Measurements from ENCODE around the gene ZNF618. TPM values are rescaled to one million over a fixed set of nuclear protein-coding genes. Genes with fewer than 3 reads are reported as not detected.

The ZNF618 gene
- total and polyA plus RNA-seq, 2 donors = 3.0 to 7.8 TPM

- no peak for DNase-seq (ENCODE audit: extremely low spot score)
- Histone ChIP-seq H3K36me3 (ENCODE audit: insufficient read depth) (no peaks in the 10 kb centered on the region), H3K4me1 (ENCODE audit: insufficient read depth) (no peaks in the 10 kb centered on the region), H3K27ac (ENCODE audit: low read depth) (no peak overlapping the region), H3K4me3 (ENCODE audit: low read depth, low read length) (no peak overlapping the region)
- WGBS = 80% methylated on average over 10 of the region's 10 CpGs
Measured at GRCh38 chr9:114006931-114007691, 131.0 kb downstream of the ZNF618 start.

- no peaks in the 10 kb centered on the region for H3K4me1 ChIP-seq (ENCODE audit: insufficient read depth)
- no peak overlapping the region for H3K27ac ChIP-seq (ENCODE audit: low read depth)
- H3K4me3 ChIP-seq (ENCODE audit: low read depth, low read length) = no peak overlapping the region
- DNase-seq (ENCODE audit: extremely low spot score) = no peak
- 95% methylated on average over 18 of the region's 18 CpGs for WGBS
- no peaks in the 10 kb centered on the region for H3K36me3 ChIP-seq (ENCODE audit: insufficient read depth)
Measured at GRCh38 chr9:114007991-114008666, 132.0 kb downstream of the ZNF618 start.

DNA sequence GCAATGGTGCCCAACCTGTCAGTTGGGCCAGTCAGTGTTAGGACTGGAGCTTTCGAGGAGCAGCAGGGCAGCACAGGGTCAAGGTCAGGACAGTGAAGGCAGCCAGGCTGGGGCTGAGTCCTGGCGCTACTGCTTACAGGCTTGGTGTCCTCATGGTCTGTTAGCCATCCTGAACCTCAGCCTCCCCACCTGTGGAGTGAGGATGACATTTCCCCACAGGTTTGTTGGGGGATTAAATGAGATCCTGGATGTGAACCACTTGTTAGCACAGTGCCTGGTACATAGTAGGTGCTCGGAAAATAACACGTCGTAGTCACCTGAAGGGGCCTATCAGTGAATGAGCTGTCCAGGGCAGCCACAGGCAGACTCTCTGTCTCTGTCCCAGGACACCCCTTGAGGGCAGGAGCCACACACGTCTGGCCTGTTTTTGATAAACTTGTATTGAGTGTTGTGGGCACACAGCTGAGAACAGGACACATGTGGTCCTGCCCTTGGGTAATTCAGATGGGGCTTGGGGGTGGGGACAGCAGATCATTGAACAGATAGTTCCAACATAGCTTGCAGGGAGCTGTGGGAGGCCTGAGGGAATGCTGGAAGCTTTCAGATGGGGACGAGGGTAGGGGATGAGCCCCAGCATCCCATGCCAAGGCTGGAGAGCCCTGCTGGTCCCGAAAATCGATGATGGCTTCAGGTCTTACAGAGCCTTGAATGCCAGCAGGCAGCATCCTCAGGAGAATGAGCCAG, 132.7 kb downstream of the ZNF618 start:
- DNase-seq (ENCODE audit: extremely low spot score) = no peak
- Histone ChIP-seq H3K27ac (ENCODE audit: low read depth) (no peak overlapping the region), H3K36me3 (ENCODE audit: insufficient read depth) (no peaks in the 10 kb centered on the region), H3K4me1 (ENCODE audit: insufficient read depth) (no peaks in the 10 kb centered on the region), H3K4me3 (ENCODE audit: low read depth, low read length) (no peak overlapping the region)
- WGBS = 96% methylated on average over 9 of the region's 9 CpGs

DNA sequence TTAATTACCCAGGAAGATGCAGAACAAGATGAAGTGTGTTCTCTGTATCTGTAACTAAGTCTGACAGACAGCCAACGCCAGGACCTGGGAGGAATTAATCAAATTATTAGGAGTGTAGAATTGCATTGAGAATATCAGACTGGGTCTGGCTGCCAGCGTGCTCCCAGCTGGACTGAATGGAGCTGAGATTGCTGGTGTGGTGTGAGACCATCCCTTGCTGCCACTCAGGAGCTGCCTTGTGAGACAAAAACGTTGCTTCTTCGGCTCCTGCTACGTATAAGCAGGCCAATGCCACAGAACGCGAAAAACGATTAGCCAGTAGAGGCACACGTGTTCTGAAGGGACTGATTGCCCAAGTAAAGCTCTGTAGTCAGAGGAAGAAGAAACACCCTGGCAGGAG, 135.2 kb downstream of the ZNF618 start:
- 91% methylated on average over 9 of the region's 9 CpGs for WGBS

GRCh38 chr9:114012126-114012525, 136.0 kb downstream of the ZNF618 start:
- DNase-seq (ENCODE audit: extremely low spot score) = no peak
- no peaks in the 10 kb centered on the region for H3K36me3 ChIP-seq (ENCODE audit: insufficient read depth)
- no peak overlapping the region for H3K27ac ChIP-seq (ENCODE audit: low read depth)
- no peak overlapping the region for H3K4me3 ChIP-seq (ENCODE audit: low read depth, low read length)
- H3K4me1 ChIP-seq (ENCODE audit: insufficient read depth) = no peaks in the 10 kb centered on the region
- WGBS = 95% methylated on average over 2 of the region's 2 CpGs

More for the DNA sequence above, 135.2 kb downstream of the ZNF618 start:
- no peak for DNase-seq (ENCODE audit: extremely low spot score)
- H3K4me3 ChIP-seq (ENCODE audit: low read depth, low read length) = no peak overlapping the region
- H3K4me1 ChIP-seq (ENCODE audit: insufficient read depth) = no peaks in the 10 kb centered on the region
- no peaks in the 10 kb centered on the region for H3K36me3 ChIP-seq (ENCODE audit: insufficient read depth)
- H3K27ac ChIP-seq (ENCODE audit: low read depth) = no peak overlapping the region

DNA sequence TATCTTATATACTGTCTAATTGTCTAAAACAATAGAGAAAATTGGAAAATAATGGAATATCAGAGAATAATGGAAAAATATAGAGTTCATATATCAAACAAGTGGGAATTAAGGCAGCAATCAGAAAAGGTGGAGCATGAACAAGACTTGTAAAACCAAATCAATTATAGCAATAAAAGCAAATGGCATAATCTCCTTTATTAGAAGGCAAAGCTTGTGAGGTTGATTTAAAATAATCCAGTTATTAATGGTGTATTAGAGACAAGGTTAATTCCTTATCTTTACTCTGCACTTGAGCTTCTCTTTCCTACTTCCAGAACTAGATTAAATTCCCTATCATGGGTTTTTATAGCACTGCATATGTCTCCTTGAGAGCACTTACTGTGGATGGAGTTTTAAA, 137.9 kb downstream of the ZNF618 start:
- H3K4me3 ChIP-seq (ENCODE audit: low read depth, low read length) = no peak overlapping the region
- DNase-seq (ENCODE audit: extremely low spot score) = no peak
- no peaks in the 10 kb centered on the region for H3K4me1 ChIP-seq (ENCODE audit: insufficient read depth)
- no peak overlapping the region for H3K27ac ChIP-seq (ENCODE audit: low read depth)
- no peaks in the 10 kb centered on the region for H3K36me3 ChIP-seq (ENCODE audit: insufficient read depth)

DNA sequence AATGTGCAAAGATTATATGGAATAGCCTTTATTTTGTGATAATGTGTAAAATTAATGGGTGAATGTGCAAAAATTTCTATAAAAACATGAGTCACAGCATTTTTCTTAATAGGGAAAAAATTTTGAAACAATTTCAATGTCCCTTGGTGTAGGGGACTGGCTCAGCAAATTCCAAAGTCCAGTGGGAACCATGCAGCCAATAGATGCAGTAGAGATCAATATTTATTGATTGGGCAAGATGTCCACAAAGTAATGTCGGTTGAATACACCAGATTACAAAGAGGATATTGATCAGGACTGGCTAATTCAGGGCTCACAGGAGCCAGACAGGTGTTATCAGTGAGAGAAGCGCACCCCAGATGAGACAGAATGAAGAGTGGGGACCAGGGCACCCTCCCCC, 139.5 kb downstream of the ZNF618 start:
- no peaks in the 10 kb centered on the region for H3K36me3 ChIP-seq (ENCODE audit: insufficient read depth)
- no peaks in the 10 kb centered on the region for H3K4me1 ChIP-seq (ENCODE audit: insufficient read depth)
- no peak for DNase-seq (ENCODE audit: extremely low spot score)
- no peak overlapping the region for H3K27ac ChIP-seq (ENCODE audit: low read depth)
- WGBS = 97% methylated on average over 2 of the region's 2 CpGs
- H3K4me3 ChIP-seq (ENCODE audit: low read depth, low read length) = no peak overlapping the region

DNA sequence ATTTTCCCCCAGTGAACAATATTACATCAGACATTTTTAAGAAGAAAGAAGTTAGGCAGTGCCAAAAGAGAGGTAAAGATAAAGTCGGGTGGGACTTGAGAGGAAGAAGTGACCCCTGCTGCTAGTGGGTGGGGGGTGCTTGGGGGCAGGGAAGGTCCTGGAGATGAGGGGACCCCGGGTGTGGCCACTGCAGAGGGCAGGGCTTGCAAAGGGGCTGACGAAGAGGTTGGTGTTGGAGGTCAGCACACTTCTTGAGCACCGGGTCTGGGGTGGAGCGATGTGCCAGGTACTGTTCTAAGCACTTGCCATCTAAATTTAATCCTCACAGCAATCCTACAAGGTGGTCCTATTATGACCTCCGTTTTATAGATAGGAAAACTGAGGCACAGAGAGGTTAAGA, 140.0 kb downstream of the ZNF618 start:
- DNase-seq (ENCODE audit: extremely low spot score) = no peak
- H3K4me1 ChIP-seq (ENCODE audit: insufficient read depth) = no peaks in the 10 kb centered on the region
- H3K4me3 ChIP-seq (ENCODE audit: low read depth, low read length) = no peak overlapping the region
- no peak overlapping the region for H3K27ac ChIP-seq (ENCODE audit: low read depth)
- no peaks in the 10 kb centered on the region for H3K36me3 ChIP-seq (ENCODE audit: insufficient read depth)
- 95% methylated on average over 6 of the region's 6 CpGs for WGBS

DNA sequence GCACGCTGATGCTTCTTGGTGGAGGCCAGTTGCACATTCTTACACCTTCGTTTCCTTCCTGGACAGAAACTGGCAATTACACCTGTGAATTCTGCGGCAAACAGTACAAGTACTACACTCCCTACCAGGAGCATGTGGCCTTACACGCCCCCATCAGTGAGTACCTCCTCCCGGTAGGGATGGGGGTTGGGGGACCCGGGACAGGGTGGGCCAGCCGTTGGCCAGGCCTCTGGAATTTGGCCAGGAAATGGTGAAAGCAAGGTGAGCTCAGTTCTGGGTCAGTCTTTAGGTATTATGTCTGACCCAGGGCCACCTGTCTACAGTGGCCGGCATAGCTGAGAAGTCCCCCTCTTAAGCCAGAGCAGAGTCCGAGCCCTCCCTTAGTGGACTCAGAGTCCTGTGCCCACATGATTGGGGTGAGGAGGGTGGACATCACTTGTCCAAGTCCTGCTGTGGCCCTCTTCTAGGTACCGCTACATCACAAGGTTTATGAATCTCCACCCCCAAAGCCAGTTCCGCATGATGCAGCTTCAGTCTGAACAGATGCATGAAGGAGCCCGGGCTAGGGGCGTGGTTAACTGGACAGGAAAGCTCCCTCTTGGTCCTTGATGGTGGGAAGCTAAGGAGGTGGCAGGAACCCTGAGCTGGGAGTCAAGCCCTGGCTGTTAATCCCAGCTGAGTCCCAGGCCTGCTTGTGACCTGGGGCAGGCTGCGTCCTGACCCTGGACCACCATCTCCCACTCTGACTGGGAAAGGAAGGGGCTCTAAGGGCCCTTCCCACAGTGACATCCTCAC, 140.7 kb downstream of the ZNF618 start:
- H3K27ac ChIP-seq (ENCODE audit: low read depth) = no peak overlapping the region
- H3K4me1 ChIP-seq (ENCODE audit: insufficient read depth) = no peaks in the 10 kb centered on the region
- no peak for DNase-seq (ENCODE audit: extremely low spot score)
- no peak overlapping the region for H3K4me3 ChIP-seq (ENCODE audit: low read depth, low read length)
- no peaks in the 10 kb centered on the region for H3K36me3 ChIP-seq (ENCODE audit: insufficient read depth)
- WGBS = 95% methylated on average over 14 of the region's 14 CpGs

GRCh38 chr9:114017741-114018715, 141.9 kb downstream of the ZNF618 start:
- H3K4me3 ChIP-seq (ENCODE audit: low read depth, low read length) = no peak overlapping the region
- WGBS = 95% methylated on average over 6 of the region's 6 CpGs
- H3K36me3 ChIP-seq (ENCODE audit: insufficient read depth) = no peaks in the 10 kb centered on the region
- no peaks in the 10 kb centered on the region for H3K4me1 ChIP-seq (ENCODE audit: insufficient read depth)
- H3K27ac ChIP-seq (ENCODE audit: low read depth) = no peak overlapping the region
- DNase-seq (ENCODE audit: extremely low spot score) = no peak

DNA sequence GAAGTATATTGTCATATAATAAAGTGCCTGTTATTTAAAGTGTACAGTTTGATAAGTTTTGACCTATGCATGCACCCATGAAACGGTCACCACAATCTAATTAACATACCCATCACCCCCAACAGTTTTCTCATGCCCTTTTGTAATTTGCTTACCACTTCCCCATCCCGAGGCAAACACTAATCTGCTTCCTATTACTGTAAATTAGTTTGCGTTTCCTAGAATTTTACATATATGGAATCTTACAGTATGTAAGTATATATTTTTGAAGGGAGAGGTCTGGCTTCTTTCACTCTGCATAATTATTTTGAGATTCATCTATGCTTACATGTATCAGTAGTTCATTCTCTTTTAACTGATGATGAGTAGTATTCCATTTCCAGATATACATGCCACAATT, 145.5 kb downstream of the ZNF618 start:
- no peak for DNase-seq (ENCODE audit: extremely low spot score)
- Histone ChIP-seq H3K4me1 (ENCODE audit: insufficient read depth) (no peaks in the 10 kb centered on the region), H3K36me3 (ENCODE audit: insufficient read depth) (no peaks in the 10 kb centered on the region), H3K4me3 (ENCODE audit: low read depth, low read length) (no peak overlapping the region), H3K27ac (ENCODE audit: low read depth) (no peak overlapping the region)
- 93% methylated on average over 3 of the region's 3 CpGs for WGBS

DNA sequence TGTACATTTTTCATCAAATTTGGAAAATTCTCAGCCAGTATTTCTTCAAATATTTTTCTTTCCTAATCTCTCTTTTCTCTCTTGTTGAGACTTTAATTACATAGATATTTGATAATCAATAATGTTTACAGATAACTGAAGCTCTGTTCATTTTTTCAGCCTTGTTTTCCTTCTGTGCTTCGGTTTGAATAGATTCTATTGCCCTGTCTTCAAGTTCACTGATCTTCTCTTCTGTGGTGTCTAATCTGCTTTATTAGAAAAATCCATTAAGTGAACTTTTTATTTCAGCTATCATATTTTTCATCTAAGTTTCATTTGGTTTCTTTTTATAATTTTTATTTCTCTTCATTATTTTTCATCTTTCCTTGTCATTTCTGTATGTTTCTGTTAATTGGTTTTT, 147.9 kb downstream of the ZNF618 start:
- DNase-seq (ENCODE audit: extremely low spot score) = no peak
- H3K4me1 ChIP-seq (ENCODE audit: insufficient read depth) = no peaks in the 10 kb centered on the region
- WGBS = 96% methylated on average over 1 of the region's 1 CpG
- H3K4me3 ChIP-seq (ENCODE audit: low read depth, low read length) = no peak overlapping the region
- no peak overlapping the region for H3K27ac ChIP-seq (ENCODE audit: low read depth)
- no peaks in the 10 kb centered on the region for H3K36me3 ChIP-seq (ENCODE audit: insufficient read depth)
